ENCODE results near the gene ADAP1. TPM values are rescaled to one million over a fixed set of nuclear protein-coding genes. Genes with fewer than 3 reads are reported as not detected.

ADAP1 gene
- total and polyA plus RNA-seq, 11 donors = 3.1 to 16.5 (median 12.0) TPM

GRCh38 chr7:991729-992656 is 37.5 kb upstream of the ADAP1 start:
- DNase-seq = no peak
- WGBS, 4 donors = 72 to 82% (median 79%) methylated on average over 26 to 34 of the region's 34 CpGs

GRCh38 chr7:990933-991728 is 36.7 kb upstream of the ADAP1 start:
- DNase-seq (no peak), ATAC-seq (no peak)
- Histone ChIP-seq H3K27me3 (peaks cover 4 to 26% (median 16%) of the 10 kb centered on the region in 9 donors), H3K4me1 (peaks cover 0 to 29% (median 9%) of the 10 kb centered on the region in 12 donors), H3K9me3 (no peaks in the 10 kb centered on the region), H3K4me3 (no peak overlapping the region), H3K27ac (no peak overlapping the region), H3K36me3 (peaks cover 0 to 3% (median 0%) of the 10 kb centered on the region in 9 donors)
- intact Hi-C loops (cut with DNase I) = loop anchor here in 8 of 10 donors (5.0 to 10.0 kb wide), 5 partner anchors 144 to 186 kb away; a partner anchor contains a TSS
- 29 to 59% (median 52%) methylated on average over 14 to 35 of the region's 35 CpGs for WGBS, 4 donors
- TF ChIP-seq CTCF (IDR thresholded peaks at IDR 0.05) (no peak), POLR2A (IDR thresholded peaks at IDR 0.05) (no peak)

More at GRCh38 chr7:991729-992656, 37.5 kb upstream of the ADAP1 start:
- Histone ChIP-seq H3K4me3 (no peak overlapping the region), H3K36me3 (peaks cover 0 to 9% (median under 1%) of the 10 kb centered on the region in 9 donors), H3K27ac (no peak overlapping the region), H3K27me3 (peaks cover under 1 to 17% (median 13%) of the 10 kb centered on the region in 9 donors), H3K9me3 (no peaks in the 10 kb centered on the region), H3K4me1 (peaks cover 0 to 29% (median 9%) of the 10 kb centered on the region in 12 donors)
- TF ChIP-seq POLR2A (IDR thresholded peaks at IDR 0.05) (no peak), CTCF (IDR thresholded peaks at IDR 0.05) (no peak)
- intact Hi-C loops (cut with DNase I) = loop anchor here in 9 of 10 donors (2.0 to 10.0 kb wide), 7 partner anchors 73 to 185 kb away; a partner anchor contains a TSS
- no peak for ATAC-seq

DNA sequence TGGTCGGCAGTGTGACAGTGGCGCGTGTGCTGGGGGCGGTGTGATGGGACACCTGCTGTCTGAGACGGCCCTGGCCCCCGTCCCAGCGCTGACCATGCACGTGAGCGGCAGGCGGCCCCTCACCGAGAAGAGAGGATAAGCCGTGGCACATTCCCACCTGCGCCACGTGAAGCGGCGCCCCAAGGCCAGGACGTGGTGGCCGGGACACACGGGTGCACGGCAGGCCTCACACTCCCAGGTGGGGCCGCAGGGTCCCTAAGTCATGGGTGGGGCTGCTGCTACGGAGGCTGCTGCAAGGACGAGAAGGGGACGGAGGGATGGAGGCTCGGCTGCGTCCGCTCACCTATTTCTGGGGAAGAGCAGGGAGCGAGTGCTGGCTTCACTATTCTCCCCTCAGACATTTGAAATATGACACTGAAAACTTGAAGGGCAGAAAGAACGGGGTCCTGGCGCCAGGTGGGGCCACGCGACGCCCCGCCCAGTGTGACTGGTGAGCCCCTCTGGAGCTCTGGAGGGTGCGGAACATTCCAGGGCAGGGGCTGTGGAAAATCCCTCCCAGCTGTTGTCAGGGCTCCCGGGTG is 36.0 kb upstream of the ADAP1 start:
- ATAC-seq = no peak
- peaks cover 4 to 31% (median 17%) of the 10 kb centered on the region in 9 donors for H3K27me3 ChIP-seq
- 77 to 89% (median 86%) methylated on average over 23 to 36 of the region's 36 CpGs for WGBS, 4 donors
- H3K27ac ChIP-seq = no peak overlapping the region
- H3K4me1 ChIP-seq = peaks cover 0 to 29% (median 9%) of the 10 kb centered on the region in 12 donors
- TF ChIP-seq CTCF (IDR thresholded peaks at IDR 0.05) (no peak), POLR2A (IDR thresholded peaks at IDR 0.05) (no peak)
- no peaks in the 10 kb centered on the region for H3K36me3 ChIP-seq
- DNase-seq = no peak
- intact Hi-C loops (cut with DNase I) = loop anchor here in 8 of 10 donors (5.0 to 10.0 kb wide), 5 partner anchors 144 to 187 kb away; a partner anchor contains a TSS
- no peak overlapping the region for H3K4me3 ChIP-seq
- no peaks in the 10 kb centered on the region for H3K9me3 ChIP-seq

All from heart left ventricle (tissue), 16 donors.